Parathyroid adenoma (tissue), 2 donors: ENCODE results near the gene PRKCH.

Source experiments
- H2AFZ ChIP-seq: fragments of 300-600 bp; sonication (generic); one replicate; pipeline ENCODE4 v1.7.0; 2017; ENCODE audit warnings: antibody characterized with exemption, mild to moderate bottlenecking
- H3K27ac ChIP-seq: fragments of 300-600 bp; sonication (generic); one replicate; pipeline ENCODE4 v1.7.0; 2017
- H3K27me3 ChIP-seq: fragments of 300-600 bp; sonication (generic); one replicate; pipeline ENCODE4 v1.7.0; 2017; ENCODE audit warnings: low read length; ENCODE audit not compliant: control insufficient read depth, insufficient read depth
- H3K36me3 ChIP-seq: fragments of 300-600 bp; sonication (generic); one replicate; pipeline ENCODE4 v1.7.0; 2017; ENCODE audit warnings: low read length; ENCODE audit not compliant: control insufficient read depth, insufficient read depth
- H3K4me1 ChIP-seq: fragments of 300-600 bp; sonication (generic); one replicate; pipeline ENCODE4 v1.7.0; 2017; ENCODE audit warnings: control low read depth
- H3K4me2 ChIP-seq: fragments of 300-600 bp; sonication (generic); one replicate; pipeline ENCODE4 v1.7.0; 2017; ENCODE audit warnings: low read length
- H3K4me3 ChIP-seq: fragments of 300-600 bp; sonication (generic); one replicate; pipeline ENCODE4 v1.7.0; 2017; ENCODE audit warnings: low read depth, low read length
- H3K79me2 ChIP-seq: fragments of 300-600 bp; sonication (generic); one replicate; pipeline ENCODE4 v1.7.0; 2017; ENCODE audit warnings: control low read depth
- H3K9ac ChIP-seq: fragments of 300-600 bp; sonication (generic); one replicate; pipeline ENCODE4 v1.7.0; 2017; ENCODE audit warnings: mild to moderate bottlenecking
- H3K9me3 ChIP-seq: fragments of 300-600 bp; sonication (generic); one replicate; pipeline ENCODE4 v1.7.0; 2017; ENCODE audit warnings: low read length; ENCODE audit not compliant: control insufficient read depth
- TF ChIP-seq, protein P1 (sequence below): fragments of 300-600 bp; sonication (generic); IDR thresholded peaks from one replicate; pipeline ENCODE4 v1.7.0; 2017; ENCODE audit warnings: antibody characterized with exemption, mild to moderate bottlenecking
- donor health status: primary hyperparathyroidism.

PRKCH gene

GRCh38 chr14:61589691-61590581 is 268.6 kb downstream of the PRKCH start:
- Histone ChIP-seq H3K4me3 (no peak overlapping the region), H3K4me2 (no peak overlapping the region), H3K9me3 (no peaks in the 10 kb centered on the region), H3K9ac (no peak overlapping the region), H3K27ac (no peak overlapping the region), H3K36me3 (no peaks in the 10 kb centered on the region), H3K79me2 (no peaks in the 10 kb centered on the region), H3K4me1 (no peaks in the 10 kb centered on the region), H3K27me3 (no peaks in the 10 kb centered on the region), H2AFZ (no peak overlapping the region)
- TF ChIP-seq, protein P1, sequence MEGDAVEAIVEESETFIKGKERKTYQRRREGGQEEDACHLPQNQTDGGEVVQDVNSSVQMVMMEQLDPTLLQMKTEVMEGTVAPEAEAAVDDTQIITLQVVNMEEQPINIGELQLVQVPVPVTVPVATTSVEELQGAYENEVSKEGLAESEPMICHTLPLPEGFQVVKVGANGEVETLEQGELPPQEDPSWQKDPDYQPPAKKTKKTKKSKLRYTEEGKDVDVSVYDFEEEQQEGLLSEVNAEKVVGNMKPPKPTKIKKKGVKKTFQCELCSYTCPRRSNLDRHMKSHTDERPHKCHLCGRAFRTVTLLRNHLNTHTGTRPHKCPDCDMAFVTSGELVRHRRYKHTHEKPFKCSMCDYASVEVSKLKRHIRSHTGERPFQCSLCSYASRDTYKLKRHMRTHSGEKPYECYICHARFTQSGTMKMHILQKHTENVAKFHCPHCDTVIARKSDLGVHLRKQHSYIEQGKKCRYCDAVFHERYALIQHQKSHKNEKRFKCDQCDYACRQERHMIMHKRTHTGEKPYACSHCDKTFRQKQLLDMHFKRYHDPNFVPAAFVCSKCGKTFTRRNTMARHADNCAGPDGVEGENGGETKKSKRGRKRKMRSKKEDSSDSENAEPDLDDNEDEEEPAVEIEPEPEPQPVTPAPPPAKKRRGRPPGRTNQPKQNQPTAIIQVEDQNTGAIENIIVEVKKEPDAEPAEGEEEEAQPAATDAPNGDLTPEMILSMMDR, result no peak

- Histone ChIP-seq H3K4me3 (no peak overlapping the region), H3K9me3 (no peaks in the 10 kb centered on the region), H2AFZ (no peak overlapping the region), H3K4me1 (no peaks in the 10 kb centered on the region), H3K4me2 (no peak overlapping the region), H3K27ac (no peak overlapping the region), H3K79me2 (no peaks in the 10 kb centered on the region), H3K27me3 (no peaks in the 10 kb centered on the region), H3K36me3 (no peaks in the 10 kb centered on the region), H3K9ac (no peak overlapping the region)
- TF ChIP-seq, protein P1, result no peak
Observed at GRCh38 chr14:61591862-61592261, 270.5 kb downstream of the PRKCH start.

- TF ChIP-seq, protein P1, result no peak
- no peak overlapping the region for H3K27ac ChIP-seq
Observed at GRCh38 chr14:61593330-61593729, 272.0 kb downstream of the PRKCH start.

DNA sequence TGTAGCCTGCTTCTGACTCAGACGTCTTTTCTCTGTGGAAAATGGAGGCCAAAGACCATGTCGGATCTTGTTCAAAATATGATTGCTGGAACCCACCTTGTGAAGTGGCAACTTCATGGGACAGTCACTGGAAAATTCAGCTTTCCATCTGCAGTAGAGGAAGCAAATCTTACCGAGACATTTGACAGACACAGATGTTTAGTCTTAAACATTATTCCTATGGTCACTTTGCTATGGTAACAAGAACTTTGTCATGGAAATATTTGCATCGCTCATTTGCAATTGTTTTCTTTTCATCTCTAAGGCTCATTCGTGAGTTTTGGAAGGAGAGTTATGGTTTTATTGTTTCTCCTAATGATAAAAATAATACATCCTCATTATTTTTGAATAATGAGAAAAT is 275.6 kb downstream of the PRKCH start:
- H3K79me2 ChIP-seq, result no peaks in the 10 kb centered on the region
- no peak overlapping the region for H3K9ac ChIP-seq
- H3K27ac ChIP-seq, result no peak overlapping the region
- H3K4me1 ChIP-seq, result no peaks in the 10 kb centered on the region
- no peaks in the 10 kb centered on the region for H3K36me3 ChIP-seq
- no peak overlapping the region for H3K4me2 ChIP-seq
- no peak overlapping the region for H3K4me3 ChIP-seq
- H3K27me3 ChIP-seq, result no peaks in the 10 kb centered on the region
- H3K9me3 ChIP-seq, result no peaks in the 10 kb centered on the region
- TF ChIP-seq, protein P1, result no peak
- no peak overlapping the region for H2AFZ ChIP-seq

More at GRCh38 chr14:61593330-61593729, 272.0 kb downstream of the PRKCH start:
- Histone ChIP-seq H3K27me3 (no peaks in the 10 kb centered on the region), H3K9me3 (no peaks in the 10 kb centered on the region), H3K4me2 (no peak overlapping the region), H3K9ac (no peak overlapping the region), H3K4me3 (no peak overlapping the region), H2AFZ (no peak overlapping the region), H3K79me2 (no peaks in the 10 kb centered on the region), H3K36me3 (no peaks in the 10 kb centered on the region), H3K4me1 (no peaks in the 10 kb centered on the region)

- Histone ChIP-seq H3K27ac (no peak overlapping the region), H3K36me3 (no peaks in the 10 kb centered on the region), H3K9ac (no peak overlapping the region), H3K27me3 (no peaks in the 10 kb centered on the region), H3K9me3 (no peaks in the 10 kb centered on the region), H3K4me1 (no peaks in the 10 kb centered on the region), H3K79me2 (no peaks in the 10 kb centered on the region), H2AFZ (peak overlapping the region; percentile 54), H3K4me3 (no peak overlapping the region), H3K4me2 (no peak overlapping the region)
- TF ChIP-seq, protein P1, result no peak
Observed at GRCh38 chr14:61598980-61599379, 277.6 kb downstream of the PRKCH start.
